ENCODE data around the gene SMIM41.

SMIM41 gene

DNA sequence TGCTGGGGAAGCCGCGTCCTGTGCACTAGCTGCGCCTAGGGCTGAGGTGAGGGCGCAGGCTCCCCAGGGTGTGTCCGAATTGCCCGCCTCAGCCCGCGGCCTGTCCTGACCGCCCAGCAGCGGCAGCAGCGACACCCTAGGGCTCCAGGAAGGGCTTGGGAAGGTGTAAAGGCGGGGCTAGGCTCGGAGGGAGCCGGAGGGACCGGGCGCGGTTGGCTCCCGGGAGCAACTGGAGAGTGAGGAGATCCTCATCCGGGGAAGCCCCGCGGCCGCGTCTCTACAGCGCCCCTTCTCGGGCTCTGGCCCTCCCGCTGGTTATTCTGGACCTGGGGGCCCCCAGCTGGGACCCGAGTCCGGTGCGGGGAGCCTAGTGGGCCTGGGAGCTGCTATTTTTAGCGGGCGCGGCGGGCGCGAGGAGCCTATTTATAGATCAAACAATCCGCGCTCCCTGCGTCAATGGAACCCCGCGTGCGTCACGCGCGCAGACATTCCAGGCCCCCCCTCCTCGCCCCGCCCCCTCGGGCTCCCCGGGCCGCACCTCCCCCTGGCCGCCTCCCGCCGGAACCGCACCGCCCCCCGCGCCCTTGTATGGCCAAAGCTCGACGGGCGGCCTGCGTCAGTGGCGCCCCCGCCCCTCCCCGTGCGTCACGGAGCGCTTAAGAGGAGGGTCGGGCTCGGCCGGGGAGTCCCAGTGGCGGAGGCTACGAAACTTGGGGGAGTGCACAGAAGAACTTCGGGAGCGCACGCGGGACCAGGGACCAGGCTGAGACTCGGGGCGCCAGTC is 28.6 kb upstream of the SMIM41 start, which contains the start of gene NR4A1:
NR4A1 (plus strand) TSS at position 685 of the 784 bp plus-strand sequence. CDS start 2,887 bp downstream, outside the sequence.
- DNase-seq: peak; percentile 91

DNA sequence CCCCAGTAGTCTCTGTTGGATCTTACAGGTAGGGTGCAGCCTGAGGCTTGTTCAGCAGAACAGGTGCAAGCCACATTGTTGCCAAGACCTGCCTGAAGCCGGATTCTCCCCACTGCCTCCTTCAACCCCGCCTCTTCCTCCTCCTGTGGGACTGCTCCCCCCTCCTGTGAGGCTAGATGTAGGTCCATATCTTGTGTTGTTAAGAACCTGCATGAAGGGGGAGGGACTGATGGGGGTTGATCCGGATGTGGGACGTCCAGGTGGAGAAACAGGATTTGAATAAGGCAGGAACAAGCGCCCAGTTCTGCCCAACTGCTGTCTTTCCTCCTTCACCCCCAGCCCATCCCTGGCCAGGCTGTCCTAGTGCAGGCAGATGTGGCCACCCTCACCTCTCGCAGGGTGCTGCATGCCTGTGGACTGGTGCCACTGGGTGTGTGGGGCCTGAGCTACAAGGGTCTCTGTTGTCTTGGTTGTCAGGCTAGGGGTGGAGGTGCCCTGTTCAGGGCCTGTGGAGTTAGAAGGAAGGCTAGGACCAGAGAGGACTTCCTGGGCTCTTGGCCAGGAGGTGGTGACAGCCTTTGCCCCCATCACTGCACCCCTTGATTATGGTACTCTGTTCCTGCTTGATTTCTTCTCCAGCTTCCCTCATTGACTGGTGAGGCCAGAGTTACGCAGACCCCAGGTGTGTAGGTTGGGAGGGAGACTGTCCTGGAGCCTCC is 26.9 kb upstream of the SMIM41 start:
- no peak for DNase-seq

GRCh38 chr12:52053536-52054209 is 25.8 kb upstream of the SMIM41 start:
- no peak for DNase-seq

DNA sequence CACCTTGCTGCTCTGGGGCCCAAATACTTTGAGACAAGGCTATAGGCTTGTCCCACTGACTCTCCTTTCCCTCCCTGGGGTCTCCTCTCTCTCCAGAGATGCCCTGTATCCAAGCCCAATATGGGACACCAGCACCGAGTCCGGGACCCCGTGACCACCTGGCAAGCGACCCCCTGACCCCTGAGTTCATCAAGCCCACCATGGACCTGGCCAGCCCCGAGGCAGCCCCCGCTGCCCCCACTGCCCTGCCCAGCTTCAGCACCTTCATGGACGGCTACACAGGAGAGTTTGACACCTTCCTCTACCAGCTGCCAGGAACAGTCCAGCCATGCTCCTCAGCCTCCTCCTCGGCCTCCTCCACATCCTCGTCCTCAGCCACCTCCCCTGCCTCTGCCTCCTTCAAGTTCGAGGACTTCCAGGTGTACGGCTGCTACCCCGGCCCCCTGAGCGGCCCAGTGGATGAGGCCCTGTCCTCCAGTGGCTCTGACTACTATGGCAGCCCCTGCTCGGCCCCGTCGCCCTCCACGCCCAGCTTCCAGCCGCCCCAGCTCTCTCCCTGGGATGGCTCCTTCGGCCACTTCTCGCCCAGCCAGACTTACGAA is 25.2 kb upstream of the SMIM41 start:
- no peak for DNase-seq

GRCh38 chr12:52054833-52055730 is 24.4 kb upstream of the SMIM41 start:
- no peak for DNase-seq

- no peak for DNase-seq
These were observed 23.5 kb upstream of the SMIM41 start for GRCh38 chr12:52055731-52056711.

DNA sequence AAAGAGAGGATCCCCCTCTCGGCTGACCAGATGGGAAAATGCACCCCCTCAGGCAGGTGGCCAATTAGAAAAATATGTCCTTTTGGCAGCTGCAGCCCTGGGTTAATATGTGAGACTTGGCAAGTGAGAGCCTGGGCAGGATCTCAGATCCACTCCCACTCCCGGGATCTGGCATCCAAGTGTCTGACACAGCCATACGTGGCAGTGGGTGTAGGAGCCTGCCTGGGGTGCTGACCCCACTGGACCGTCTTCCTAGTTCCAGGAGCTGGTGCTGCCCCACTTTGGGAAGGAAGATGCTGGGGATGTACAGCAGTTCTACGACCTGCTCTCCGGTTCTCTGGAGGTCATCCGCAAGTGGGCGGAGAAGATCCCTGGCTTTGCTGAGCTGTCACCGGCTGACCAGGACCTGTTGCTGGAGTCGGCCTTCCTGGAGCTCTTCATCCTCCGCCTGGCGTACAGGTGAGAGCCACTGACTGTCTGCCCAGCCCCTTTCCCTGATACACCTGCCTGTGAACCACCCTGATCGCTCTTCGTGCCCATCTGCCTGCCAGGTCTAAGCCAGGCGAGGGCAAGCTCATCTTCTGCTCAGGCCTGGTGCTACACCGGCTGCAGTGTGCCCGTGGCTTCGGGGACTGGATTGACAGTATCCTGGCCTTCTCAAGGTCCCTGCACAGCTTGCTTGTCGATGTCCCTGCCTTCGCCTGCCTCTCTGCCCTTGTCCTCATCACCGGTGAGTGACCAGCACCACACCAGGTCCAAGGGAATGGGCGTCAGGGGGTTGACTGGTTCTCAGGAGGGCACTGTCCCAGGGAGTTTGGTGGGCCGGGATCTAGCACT is 22.5 kb upstream of the SMIM41 start:
- no peak for DNase-seq

GRCh38 chr12:52057638-52058576 is 21.6 kb upstream of the SMIM41 start:
- DNase-seq: no peak

GRCh38 chr12:52058631-52059361 is 20.7 kb upstream of the SMIM41 start:
- no peak for DNase-seq

- no peak for DNase-seq
These were observed 19.7 kb upstream of the SMIM41 start for GRCh38 chr12:52059582-52060497.

GRCh38 chr12:52060498-52061177 is 18.9 kb upstream of the SMIM41 start:
- DNase-seq: no peak

- DNase-seq: no peak
These were observed 17.9 kb upstream of the SMIM41 start for GRCh38 chr12:52061470-52062166.

GRCh38 chr12:52062167-52063081 is 17.1 kb upstream of the SMIM41 start:
- DNase-seq: no peak
